K562 (cell line): ENCODE results near the gene SCAP.
"Not testable (repeated sequence)": the region's sequence is repeated elsewhere in the genome, so short reads cannot be mapped to it uniquely, and the experiment has no call there.

Source experiments
- EHMT2 ChIP-seq: fragments of 450-650 bp; IDR thresholded peaks from 2 replicates; pipeline ENCODE4 v1.6.1; 2018; ENCODE audit warnings: antibody characterized with exemption
- TF ChIP-seq, protein P1 (sequence below), 3 experiments: IDR thresholded peaks in 2 of 3; conservative IDR thresholded peaks in 1 of 3; 2 replicates each; pipeline ENCODE4 v1.5.1; 2011 to 2012; ENCODE audit warnings: low read length in 3 of 3, mild to moderate bottlenecking in 3 of 3, control low read depth in 2 of 3, improper control_type of control experiment in 1 of 3, inconsistent platforms in 1 of 3, low read depth in 1 of 3, mixed read lengths in 1 of 3, moderate library complexity in 1 of 3; ENCODE audit not compliant: insufficient read depth in 2 of 3

DNA sequence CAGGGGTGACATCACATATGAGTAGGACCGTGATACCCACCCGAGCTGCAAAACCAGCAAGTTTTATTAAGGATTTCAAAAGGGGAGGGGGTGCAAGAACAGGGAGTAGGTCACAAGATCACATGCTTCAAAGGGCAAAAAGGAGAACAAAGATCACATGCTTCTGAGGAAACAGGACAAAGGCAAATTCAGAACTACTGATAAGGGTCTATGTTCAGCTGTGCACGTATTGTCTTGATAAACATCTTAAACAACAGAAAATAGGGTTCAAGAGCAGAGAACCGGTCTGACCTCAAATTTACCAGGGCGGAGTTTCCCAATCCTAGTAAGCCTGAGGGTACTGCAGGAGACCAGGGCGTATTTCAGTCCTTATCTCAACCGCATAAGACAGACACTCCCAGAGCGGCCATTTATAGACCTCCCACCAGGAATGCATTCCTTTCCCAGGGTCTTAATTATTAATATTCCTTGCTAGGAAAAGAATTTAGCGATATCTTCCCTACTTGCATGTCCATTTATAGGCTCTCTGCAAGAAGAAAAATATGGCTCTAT, 16.1 kb downstream of the SCAP start:
- TF ChIP-seq EHMT2, result not testable (repeated sequence)
- TF ChIP-seq, protein P1, sequence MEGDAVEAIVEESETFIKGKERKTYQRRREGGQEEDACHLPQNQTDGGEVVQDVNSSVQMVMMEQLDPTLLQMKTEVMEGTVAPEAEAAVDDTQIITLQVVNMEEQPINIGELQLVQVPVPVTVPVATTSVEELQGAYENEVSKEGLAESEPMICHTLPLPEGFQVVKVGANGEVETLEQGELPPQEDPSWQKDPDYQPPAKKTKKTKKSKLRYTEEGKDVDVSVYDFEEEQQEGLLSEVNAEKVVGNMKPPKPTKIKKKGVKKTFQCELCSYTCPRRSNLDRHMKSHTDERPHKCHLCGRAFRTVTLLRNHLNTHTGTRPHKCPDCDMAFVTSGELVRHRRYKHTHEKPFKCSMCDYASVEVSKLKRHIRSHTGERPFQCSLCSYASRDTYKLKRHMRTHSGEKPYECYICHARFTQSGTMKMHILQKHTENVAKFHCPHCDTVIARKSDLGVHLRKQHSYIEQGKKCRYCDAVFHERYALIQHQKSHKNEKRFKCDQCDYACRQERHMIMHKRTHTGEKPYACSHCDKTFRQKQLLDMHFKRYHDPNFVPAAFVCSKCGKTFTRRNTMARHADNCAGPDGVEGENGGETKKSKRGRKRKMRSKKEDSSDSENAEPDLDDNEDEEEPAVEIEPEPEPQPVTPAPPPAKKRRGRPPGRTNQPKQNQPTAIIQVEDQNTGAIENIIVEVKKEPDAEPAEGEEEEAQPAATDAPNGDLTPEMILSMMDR (IDR thresholded peaks at IDR 0.05 in 2 of 3, conservative IDR thresholded peaks at IDR 0.05 in 1 of 3; ENCODE audit: insufficient read depth in 2 of 3, low read depth in 1 of 3, low read length in 3 of 3), result not testable (repeated sequence)
